GM23338 (cell line): ENCODE results near the gene CRELD1. TPM values are rescaled to one million over a fixed set of nuclear protein-coding genes. Genes with fewer than 3 reads are reported as not detected.

ENCODE experiments used
- ATAC-seq: fragments of 200-7000 bp; cut with Tn5 transposase; 3 replicates; pipeline ENCODE4 v1.9.1; 2020
- DNase-seq: peaks from one replicate; pipeline ENCODE4 v3.0.0-alpha.2; 2015; ENCODE audit warnings: low spot score
- H2AFZ ChIP-seq: fragments of 200-600 bp; sonication (generic); 2 replicates; pipeline ENCODE4 v1.8.0; 2016; ENCODE audit warnings: antibody characterized with exemption, mild to moderate bottlenecking, moderate library complexity
- H3F3A ChIP-seq: fragments of 200-600 bp; sonication (generic); replicated peaks from 2 replicates; pipeline ENCODE4 v1.8.0; 2017; ENCODE audit warnings: antibody characterized with exemption, mixed run types, low read depth
- H3K27ac ChIP-seq: fragments of 200-600 bp; sonication (generic); 2 replicates; pipeline ENCODE4 v1.6.1; 2016; ENCODE audit warnings: low read depth
- H3K27me3 ChIP-seq: fragments of 200-600 bp; sonication (generic); 2 replicates; pipeline ENCODE4 v1.8.0; 2016; ENCODE audit warnings: mild to moderate bottlenecking, mixed run types, moderate library complexity; ENCODE audit not compliant: insufficient read depth
- H3K36me3 ChIP-seq: fragments of 200-600 bp; sonication (generic); 2 replicates; pipeline ENCODE4 v1.8.0; 2016; ENCODE audit warnings: mild to moderate bottlenecking; ENCODE audit not compliant: insufficient read depth
- H3K4me1 ChIP-seq: fragments of 200-600 bp; sonication (generic); 2 replicates; pipeline ENCODE4 v1.8.0; 2016; ENCODE audit warnings: mild to moderate bottlenecking, moderate library complexity; ENCODE audit not compliant: insufficient read depth
- H3K4me2 ChIP-seq: fragments of 200-600 bp; sonication (generic); 2 replicates; pipeline ENCODE4 v1.7.1; 2017; ENCODE audit warnings: mixed run types
- H3K4me3 ChIP-seq: fragments of 200-600 bp; sonication (generic); 2 replicates; pipeline ENCODE4 v1.6.1; 2016; ENCODE audit warnings: mixed run types
- H3K79me2 ChIP-seq: fragments of 200-600 bp; sonication (generic); replicated peaks from 2 replicates; pipeline ENCODE4 v1.8.0; 2017; ENCODE audit warnings: mild to moderate bottlenecking; ENCODE audit not compliant: insufficient read depth
- H3K9me2 ChIP-seq: fragments of 200-600 bp; sonication (generic); 2 replicates; pipeline ENCODE4 v1.8.0; 2017; ENCODE audit not compliant: insufficient read depth
- H4K20me1 ChIP-seq: fragments of 200-600 bp; sonication (generic); replicated peaks from 2 replicates; pipeline ENCODE4 v1.8.0; 2017; ENCODE audit warnings: mild to moderate bottlenecking; ENCODE audit not compliant: insufficient read depth
- H3K27ac Mint-ChIP-seq: 2 replicates; pipeline ENCODE4 v1.8.0; 2020; ENCODE audit warnings: inconsistent platforms, mild to moderate bottlenecking, moderate library complexity, mixed read lengths
- H3K27me3 Mint-ChIP-seq: 3 replicates; pipeline ENCODE4 v1.8.0; 2022; ENCODE audit warnings: low read depth, mild to moderate bottlenecking, moderate library complexity, mixed read lengths, inconsistent platforms; ENCODE audit not compliant: insufficient read depth, poor library complexity
- H3K36me3 Mint-ChIP-seq: 3 replicates; pipeline ENCODE4 v1.8.0; 2021; ENCODE audit warnings: low read depth, mild to moderate bottlenecking, inconsistent platforms, moderate library complexity, mixed read lengths
- H3K4me1 Mint-ChIP-seq: 3 replicates; pipeline ENCODE4 v1.8.0; 2020; ENCODE audit warnings: mild to moderate bottlenecking, inconsistent platforms, mixed read lengths
- H3K4me3 Mint-ChIP-seq: 3 replicates; pipeline ENCODE4 v1.8.0; 2021; ENCODE audit warnings: moderate library complexity, mild to moderate bottlenecking, inconsistent platforms, mixed read lengths
- H3K9me3 Mint-ChIP-seq: 3 replicates; pipeline ENCODE4 v1.8.0; 2020; ENCODE audit warnings: moderate library complexity, mild to moderate bottlenecking, inconsistent platforms, mixed read lengths
- CREB1 ChIP-seq: fragments of 250-450 bp; sonication (Bioruptor Pico); IDR thresholded peaks from 2 replicates; pipeline ENCODE4 v1.5.0; 2020; ENCODE audit warnings: low read depth, mild to moderate bottlenecking, moderate library complexity
- EZH2phosphoT487 ChIP-seq: fragments of 200-600 bp; sonication (generic); IDR thresholded peaks from one replicate; pipeline ENCODE4 v1.8.1; 2018; ENCODE audit warnings: antibody characterized with exemption; ENCODE audit not compliant: unreplicated experiment
- JUNB ChIP-seq: IDR thresholded peaks from one replicate; pipeline ENCODE4 v1.6.1; 2016; ENCODE audit warnings: antibody characterized with exemption; ENCODE audit not compliant: unreplicated experiment
- NANOG ChIP-seq: IDR thresholded peaks from 2 replicates; pipeline ENCODE4 v1.6.1; 2016; ENCODE audit warnings: antibody characterized with exemption, borderline replicate concordance
- POLR2AphosphoS5 ChIP-seq: IDR thresholded peaks from 2 replicates; pipeline ENCODE4 v1.6.1; 2016; ENCODE audit warnings: antibody characterized with exemption, low read depth
- STAT1 ChIP-seq: IDR thresholded peaks from one replicate; pipeline ENCODE4 v1.6.1; 2016; ENCODE audit warnings: antibody characterized with exemption; ENCODE audit not compliant: unreplicated experiment
- ZNF114 ChIP-seq: fragments of 250-450 bp; sonication (Bioruptor Pico); IDR thresholded peaks from 2 replicates; pipeline ENCODE4 v1.5.0; 2020; ENCODE audit warnings: mild to moderate bottlenecking, moderate library complexity
- ZNF331 ChIP-seq: fragments of 250-450 bp; sonication (Bioruptor Pico); IDR thresholded peaks from 2 replicates; pipeline ENCODE4 v1.5.0; 2020; ENCODE audit warnings: low read depth, mild to moderate bottlenecking, moderate library complexity
- polyA plus RNA-seq: library from polyadenylated mRNA; unstranded; fragments of >200 nt; fragmentation: Nextera tagmentation; extraction: Ambion mirVana; gene quantifications from 2 replicates; pipeline ENCODE4 v1.2.1, GENCODE V29; 2016
- total RNA-seq: library from RNA; depleted of rRNA; stranded (reverse); fragments of >200 nt; shearing (Covaris generic); gene quantifications from 2 replicates; pipeline ENCODE4 v1.2.3, GENCODE V29; 2014
- TF ChIP-seq, protein P1 (sequence below): IDR thresholded peaks from one replicate; pipeline ENCODE4 v1.6.1; 2018; ENCODE audit warnings: antibody characterized with exemption; ENCODE audit not compliant: unreplicated experiment
- TF ChIP-seq, protein P2 (sequence below): fragments of 250-450 bp; sonication (Bioruptor Pico); IDR thresholded peaks from 2 replicates; pipeline ENCODE4 v1.5.0; 2020; ENCODE audit warnings: mild to moderate bottlenecking, moderate library complexity
- TF ChIP-seq, protein P3 (sequence below), 2 experiments: fragments of 200-600 bp in 1 of 2; sonication (generic) in 1 of 2; conservative IDR thresholded peaks; 2 replicates each; pipeline versions ENCODE4 v1.5.1 to v1.6.1; 2016 to 2017; ENCODE audit warnings: antibody characterized with exemption in 2 of 2, low read depth in 2 of 2, mild to moderate bottlenecking in 2 of 2, moderate library complexity in 1 of 2
- TF ChIP-seq, protein P4 (sequence below): IDR thresholded peaks from 2 replicates; pipeline ENCODE4 v1.6.1; 2016; ENCODE audit warnings: antibody characterized with exemption

Gene CRELD1
- total and polyA plus RNA-seq, 2 experiments from 2014 or later: 11.5 to 13.1 TPM

DNA sequence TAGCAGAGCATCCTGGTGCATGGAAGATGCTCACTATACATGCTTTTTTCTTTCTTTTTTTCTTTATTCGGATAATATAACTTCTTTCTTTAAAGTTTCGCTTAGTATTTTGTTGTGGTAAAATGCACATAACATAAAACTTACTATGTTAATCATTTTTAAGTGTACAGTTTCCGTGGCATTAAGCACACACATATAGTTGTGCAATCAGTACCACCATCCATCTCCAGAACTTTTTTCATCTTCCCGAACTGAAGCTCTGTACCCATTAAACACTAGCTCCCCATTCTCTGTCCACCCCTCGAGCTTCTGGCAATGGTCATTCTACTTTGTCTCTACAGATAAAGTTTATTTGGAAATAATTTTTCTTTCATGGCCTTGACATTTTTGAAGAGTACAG, 44.2 kb upstream of the CRELD1 start (continued):
- no peak for TF ChIP-seq STAT1
- TF ChIP-seq, protein P1, sequence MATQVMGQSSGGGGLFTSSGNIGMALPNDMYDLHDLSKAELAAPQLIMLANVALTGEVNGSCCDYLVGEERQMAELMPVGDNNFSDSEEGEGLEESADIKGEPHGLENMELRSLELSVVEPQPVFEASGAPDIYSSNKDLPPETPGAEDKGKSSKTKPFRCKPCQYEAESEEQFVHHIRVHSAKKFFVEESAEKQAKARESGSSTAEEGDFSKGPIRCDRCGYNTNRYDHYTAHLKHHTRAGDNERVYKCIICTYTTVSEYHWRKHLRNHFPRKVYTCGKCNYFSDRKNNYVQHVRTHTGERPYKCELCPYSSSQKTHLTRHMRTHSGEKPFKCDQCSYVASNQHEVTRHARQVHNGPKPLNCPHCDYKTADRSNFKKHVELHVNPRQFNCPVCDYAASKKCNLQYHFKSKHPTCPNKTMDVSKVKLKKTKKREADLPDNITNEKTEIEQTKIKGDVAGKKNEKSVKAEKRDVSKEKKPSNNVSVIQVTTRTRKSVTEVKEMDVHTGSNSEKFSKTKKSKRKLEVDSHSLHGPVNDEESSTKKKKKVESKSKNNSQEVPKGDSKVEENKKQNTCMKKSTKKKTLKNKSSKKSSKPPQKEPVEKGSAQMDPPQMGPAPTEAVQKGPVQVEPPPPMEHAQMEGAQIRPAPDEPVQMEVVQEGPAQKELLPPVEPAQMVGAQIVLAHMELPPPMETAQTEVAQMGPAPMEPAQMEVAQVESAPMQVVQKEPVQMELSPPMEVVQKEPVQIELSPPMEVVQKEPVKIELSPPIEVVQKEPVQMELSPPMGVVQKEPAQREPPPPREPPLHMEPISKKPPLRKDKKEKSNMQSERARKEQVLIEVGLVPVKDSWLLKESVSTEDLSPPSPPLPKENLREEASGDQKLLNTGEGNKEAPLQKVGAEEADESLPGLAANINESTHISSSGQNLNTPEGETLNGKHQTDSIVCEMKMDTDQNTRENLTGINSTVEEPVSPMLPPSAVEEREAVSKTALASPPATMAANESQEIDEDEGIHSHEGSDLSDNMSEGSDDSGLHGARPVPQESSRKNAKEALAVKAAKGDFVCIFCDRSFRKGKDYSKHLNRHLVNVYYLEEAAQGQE: no peak

DNA sequence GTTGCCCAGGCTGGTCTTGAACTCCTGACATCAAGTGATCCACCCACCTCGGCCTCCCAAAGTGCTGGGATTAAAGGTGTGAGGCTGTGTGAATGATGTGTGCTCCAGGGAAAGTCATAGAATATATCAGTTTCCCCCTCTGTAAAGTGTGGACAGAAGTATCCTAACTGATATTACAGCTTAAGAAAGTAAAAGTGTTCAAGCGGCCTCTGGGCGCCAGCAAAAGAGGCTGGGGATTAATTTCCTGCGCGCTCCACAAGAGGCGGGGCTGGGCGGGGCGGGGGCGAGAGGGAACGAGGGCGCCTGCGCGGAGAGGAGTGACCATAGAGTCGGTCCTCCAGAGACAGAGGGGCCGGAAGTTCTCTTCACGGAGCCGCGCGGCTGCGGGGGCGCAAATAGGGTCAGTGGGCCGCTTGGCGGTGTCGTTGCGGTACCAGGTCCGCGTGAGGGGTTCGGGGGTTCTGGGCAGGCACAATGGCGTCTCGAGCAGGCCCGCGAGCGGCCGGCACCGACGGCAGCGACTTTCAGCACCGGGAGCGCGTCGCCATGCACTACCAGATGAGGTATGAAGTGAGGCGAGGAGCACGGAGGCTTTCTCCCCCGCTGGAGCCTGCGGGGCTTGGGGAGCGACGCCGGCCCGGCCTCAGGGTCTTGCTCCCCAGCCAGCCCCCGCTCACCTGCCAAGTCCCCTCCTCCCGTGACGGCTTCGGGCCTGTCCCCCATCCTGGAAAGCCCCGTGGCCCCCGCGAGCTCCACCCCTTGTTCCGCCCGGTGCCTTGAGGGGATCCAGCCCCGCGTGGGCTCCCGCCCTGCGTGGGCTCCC, 43.2 kb upstream of the CRELD1 start, which contains the start of gene JAGN1:
Gene JAGN1, plus strand, starts transcription at position 362 of the 823 bp plus-strand sequence. Its CDS starts 113 bp downstream, at position 475.
- peak within 1 kb of the TSS; percentile 96 for H2AFZ ChIP-seq
- DNase-seq (peak; percentile 95), ATAC-seq (peak; percentile 93)
- H3K36me3 ChIP-seq: 0 out of 2 replicates have a peak, but pooled peaks cover 9% of the 10 kb centered on the region
- H3K27ac ChIP-seq: 0 out of 2 replicates have a peak within 1 kb of the TSS, but pooled peaks have one; percentile 72
- H3K9me2 ChIP-seq: no peaks in the 10 kb centered on the region
- peaks cover 17% of the 10 kb centered on the region for H3K79me2 ChIP-seq
- peaks cover 12% of the 10 kb centered on the region for H3K4me1 Mint-ChIP-seq
- H3K4me3 Mint-ChIP-seq: peak within 1 kb of the TSS; percentile 99
- H4K20me1 ChIP-seq: peaks cover 4% of the 10 kb centered on the region; the same call in 1 of the 2 replicates
- no peaks in the 10 kb centered on the region for H3K9me3 Mint-ChIP-seq
- peaks cover 33% of the 10 kb centered on the region for H3K36me3 Mint-ChIP-seq
- peaks cover 9% of the 10 kb centered on the region; the same call in 1 of the 2 replicates for H3F3A ChIP-seq
- H3K27ac Mint-ChIP-seq: peak within 1 kb of the TSS; percentile 99
- no peaks in the 10 kb centered on the region for H3K27me3 ChIP-seq
- H3K27me3 Mint-ChIP-seq: peaks cover 11% of the 10 kb centered on the region
- H3K4me1 ChIP-seq: peaks cover 5% of the 10 kb centered on the region; the same call in 1 of the 2 replicates
- TF ChIP-seq CREB1 (CRISPR knock-in tag) (no peak), ZNF331 (CRISPR knock-in tag) (no peak), NANOG (no peak), EZH2phosphoT487 (no peak), POLR2AphosphoS5 (peak; percentile 97), ZNF114 (CRISPR knock-in tag) (no peak), JUNB (no peak)
- TF ChIP-seq, protein P2, sequence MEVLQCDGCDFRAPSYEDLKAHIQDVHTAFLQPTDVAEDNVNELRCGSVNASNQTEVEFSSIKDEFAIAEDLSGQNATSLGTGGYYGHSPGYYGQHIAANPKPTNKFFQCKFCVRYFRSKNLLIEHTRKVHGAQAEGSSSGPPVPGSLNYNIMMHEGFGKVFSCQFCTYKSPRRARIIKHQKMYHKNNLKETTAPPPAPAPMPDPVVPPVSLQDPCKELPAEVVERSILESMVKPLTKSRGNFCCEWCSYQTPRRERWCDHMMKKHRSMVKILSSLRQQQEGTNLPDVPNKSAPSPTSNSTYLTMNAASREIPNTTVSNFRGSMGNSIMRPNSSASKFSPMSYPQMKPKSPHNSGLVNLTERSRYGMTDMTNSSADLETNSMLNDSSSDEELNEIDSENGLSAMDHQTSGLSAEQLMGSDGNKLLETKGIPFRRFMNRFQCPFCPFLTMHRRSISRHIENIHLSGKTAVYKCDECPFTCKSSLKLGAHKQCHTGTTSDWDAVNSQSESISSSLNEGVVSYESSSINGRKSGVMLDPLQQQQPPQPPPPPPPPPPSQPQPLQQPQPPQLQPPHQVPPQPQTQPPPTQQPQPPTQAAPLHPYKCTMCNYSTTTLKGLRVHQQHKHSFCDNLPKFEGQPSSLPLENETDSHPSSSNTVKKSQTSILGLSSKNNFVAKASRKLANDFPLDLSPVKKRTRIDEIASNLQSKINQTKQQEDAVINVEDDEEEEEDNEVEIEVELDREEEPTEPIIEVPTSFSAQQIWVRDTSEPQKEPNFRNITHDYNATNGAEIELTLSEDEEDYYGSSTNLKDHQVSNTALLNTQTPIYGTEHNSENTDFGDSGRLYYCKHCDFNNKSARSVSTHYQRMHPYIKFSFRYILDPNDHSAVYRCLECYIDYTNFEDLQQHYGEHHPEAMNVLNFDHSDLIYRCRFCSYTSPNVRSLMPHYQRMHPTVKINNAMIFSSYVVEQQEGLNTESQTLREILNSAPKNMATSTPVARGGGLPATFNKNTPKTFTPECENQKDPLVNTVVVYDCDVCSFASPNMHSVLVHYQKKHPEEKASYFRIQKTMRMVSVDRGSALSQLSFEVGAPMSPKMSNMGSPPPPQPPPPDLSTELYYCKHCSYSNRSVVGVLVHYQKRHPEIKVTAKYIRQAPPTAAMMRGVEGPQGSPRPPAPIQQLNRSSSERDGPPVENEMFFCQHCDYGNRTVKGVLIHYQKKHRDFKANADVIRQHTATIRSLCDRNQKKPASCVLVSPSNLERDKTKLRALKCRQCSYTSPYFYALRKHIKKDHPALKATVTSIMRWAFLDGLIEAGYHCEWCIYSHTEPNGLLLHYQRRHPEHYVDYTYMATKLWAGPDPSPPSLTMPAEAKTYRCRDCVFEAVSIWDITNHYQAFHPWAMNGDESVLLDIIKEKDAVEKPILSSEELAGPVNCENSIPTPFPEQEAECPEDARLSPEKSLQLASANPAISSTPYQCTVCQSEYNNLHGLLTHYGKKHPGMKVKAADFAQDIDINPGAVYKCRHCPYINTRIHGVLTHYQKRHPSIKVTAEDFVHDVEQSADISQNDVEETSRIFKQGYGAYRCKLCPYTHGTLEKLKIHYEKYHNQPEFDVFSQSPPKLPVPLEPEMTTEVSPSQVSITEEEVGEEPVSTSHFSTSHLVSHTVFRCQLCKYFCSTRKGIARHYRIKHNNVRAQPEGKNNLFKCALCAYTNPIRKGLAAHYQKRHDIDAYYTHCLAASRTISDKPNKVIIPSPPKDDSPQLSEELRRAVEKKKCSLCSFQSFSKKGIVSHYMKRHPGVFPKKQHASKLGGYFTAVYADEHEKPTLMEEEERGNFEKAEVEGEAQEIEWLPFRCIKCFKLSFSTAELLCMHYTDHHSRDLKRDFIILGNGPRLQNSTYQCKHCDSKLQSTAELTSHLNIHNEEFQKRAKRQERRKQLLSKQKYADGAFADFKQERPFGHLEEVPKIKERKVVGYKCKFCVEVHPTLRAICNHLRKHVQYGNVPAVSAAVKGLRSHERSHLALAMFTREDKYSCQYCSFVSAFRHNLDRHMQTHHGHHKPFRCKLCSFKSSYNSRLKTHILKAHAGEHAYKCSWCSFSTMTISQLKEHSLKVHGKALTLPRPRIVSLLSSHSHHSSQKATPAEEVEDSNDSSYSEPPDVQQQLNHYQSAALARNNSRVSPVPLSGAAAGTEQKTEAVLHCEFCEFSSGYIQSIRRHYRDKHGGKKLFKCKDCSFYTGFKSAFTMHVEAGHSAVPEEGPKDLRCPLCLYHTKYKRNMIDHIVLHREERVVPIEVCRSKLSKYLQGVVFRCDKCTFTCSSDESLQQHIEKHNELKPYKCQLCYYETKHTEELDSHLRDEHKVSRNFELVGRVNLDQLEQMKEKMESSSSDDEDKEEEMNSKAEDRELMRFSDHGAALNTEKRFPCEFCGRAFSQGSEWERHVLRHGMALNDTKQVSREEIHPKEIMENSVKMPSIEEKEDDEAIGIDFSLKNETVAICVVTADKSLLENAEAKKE: no peak
- TF ChIP-seq, protein P3, sequence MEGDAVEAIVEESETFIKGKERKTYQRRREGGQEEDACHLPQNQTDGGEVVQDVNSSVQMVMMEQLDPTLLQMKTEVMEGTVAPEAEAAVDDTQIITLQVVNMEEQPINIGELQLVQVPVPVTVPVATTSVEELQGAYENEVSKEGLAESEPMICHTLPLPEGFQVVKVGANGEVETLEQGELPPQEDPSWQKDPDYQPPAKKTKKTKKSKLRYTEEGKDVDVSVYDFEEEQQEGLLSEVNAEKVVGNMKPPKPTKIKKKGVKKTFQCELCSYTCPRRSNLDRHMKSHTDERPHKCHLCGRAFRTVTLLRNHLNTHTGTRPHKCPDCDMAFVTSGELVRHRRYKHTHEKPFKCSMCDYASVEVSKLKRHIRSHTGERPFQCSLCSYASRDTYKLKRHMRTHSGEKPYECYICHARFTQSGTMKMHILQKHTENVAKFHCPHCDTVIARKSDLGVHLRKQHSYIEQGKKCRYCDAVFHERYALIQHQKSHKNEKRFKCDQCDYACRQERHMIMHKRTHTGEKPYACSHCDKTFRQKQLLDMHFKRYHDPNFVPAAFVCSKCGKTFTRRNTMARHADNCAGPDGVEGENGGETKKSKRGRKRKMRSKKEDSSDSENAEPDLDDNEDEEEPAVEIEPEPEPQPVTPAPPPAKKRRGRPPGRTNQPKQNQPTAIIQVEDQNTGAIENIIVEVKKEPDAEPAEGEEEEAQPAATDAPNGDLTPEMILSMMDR (conservative IDR thresholded peaks at IDR 0.05; ENCODE audit: low read depth in 2 of 2): peak in 1 of 2 experiments; percentile 13; a peak in 1 of 4 replicates
- TF ChIP-seq, protein P4, sequence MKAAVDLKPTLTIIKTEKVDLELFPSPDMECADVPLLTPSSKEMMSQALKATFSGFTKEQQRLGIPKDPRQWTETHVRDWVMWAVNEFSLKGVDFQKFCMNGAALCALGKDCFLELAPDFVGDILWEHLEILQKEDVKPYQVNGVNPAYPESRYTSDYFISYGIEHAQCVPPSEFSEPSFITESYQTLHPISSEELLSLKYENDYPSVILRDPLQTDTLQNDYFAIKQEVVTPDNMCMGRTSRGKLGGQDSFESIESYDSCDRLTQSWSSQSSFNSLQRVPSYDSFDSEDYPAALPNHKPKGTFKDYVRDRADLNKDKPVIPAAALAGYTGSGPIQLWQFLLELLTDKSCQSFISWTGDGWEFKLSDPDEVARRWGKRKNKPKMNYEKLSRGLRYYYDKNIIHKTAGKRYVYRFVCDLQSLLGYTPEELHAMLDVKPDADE: peak; percentile 81
- peak within 1 kb of the TSS; percentile 100 for H3K4me3 ChIP-seq
- peak within 1 kb of the TSS; percentile 99 for H3K4me2 ChIP-seq
